ENCODE measurements around the gene SEPSECS.

Gene SEPSECS

DNA sequence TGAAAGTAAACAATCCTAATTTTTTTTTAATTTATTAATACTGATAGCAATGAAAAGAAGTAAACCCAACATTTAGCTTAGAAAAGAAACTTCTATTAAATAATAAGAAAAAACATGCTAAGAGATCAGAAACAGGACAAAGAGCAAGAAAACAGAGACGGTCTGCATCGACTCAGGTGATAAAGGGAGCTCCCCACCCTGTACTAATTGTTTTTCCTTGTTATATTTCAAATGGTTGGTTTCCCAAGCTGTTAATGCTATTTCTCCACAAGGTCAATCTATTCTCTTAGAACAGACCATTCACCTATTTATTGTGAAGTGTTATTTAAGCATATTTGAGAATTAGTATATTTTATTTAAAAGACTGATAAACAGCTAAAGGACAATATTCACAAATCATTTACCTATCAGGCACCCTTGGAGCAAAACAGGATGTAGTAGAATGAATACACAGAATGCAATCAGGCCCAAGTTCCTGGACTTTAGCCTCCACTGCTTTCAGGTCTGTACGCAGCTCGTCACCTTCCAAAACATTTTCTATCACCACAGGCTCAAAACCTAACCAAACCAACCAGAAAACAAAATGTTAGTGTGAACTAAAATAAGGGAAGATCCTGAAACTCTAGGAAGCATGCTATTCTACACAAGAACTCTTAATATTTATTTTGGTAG is 5.5 kb downstream of the SEPSECS start:
- no peak for DNase-seq

DNA sequence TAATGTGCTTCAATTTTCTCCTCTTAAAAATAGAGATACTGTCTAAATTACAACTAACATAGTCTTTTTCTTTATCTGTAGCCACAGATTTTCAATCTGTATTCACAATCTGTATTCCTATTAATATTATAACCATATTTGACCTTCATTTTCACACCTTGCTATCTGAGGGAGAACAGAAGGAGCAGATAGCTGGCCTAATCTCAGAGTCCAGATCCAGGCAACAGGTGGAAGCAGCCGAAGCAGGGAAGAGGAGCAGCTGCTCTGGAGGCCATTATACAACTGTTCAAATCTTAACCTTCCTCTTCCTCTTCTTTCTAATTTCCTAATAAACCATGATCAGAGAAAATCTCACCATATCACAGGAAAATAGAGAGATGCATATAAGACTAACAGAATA is 14.2 kb downstream of the SEPSECS start:
- no peak for DNase-seq

DNA sequence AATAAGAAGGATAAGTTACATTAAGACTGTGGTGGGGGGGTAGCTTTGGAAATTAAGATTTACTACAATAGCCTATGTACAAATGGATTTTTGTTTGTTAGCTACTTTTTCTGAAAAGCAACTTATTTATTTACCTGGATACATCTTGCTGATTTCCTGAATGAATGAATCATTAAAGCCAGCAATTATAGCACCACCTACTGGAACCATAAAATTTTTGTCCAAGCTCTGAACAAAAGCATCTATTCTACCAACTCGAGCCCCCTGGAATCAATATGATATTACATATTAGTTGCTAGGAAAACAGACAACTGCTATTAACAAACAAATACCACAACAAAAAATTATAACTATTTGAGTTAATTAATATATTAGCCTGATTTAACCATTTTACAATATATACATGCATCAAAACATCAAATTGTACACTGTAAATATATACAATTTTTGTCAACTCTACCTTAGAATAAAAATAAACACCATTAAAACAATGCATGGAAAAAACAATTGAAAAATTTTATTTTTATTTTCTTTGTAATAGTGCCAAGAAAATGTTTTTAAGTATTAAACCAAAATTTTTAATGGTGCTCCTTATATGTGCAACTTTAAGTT is 15.3 kb downstream of the SEPSECS start:
- DNase-seq = no peak

DNA sequence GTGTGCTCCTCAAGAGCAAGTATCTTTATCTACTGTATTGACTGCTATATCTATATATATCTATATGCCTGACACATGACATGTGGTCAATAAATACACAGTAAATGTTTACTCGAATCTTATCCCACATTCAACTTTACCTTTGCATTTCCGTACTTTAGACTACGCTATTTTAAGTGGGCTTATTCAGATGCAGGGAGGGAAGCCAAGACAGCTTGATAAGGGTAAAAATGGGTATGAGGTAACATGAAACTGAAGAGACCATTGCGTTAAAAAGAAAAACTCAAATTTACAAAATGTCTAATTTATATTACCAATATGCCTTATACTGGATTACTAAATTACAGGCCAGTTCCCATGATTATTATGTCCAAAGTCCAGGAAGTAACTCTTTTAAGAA is 17.8 kb downstream of the SEPSECS start:
- no peak for DNase-seq

DNA sequence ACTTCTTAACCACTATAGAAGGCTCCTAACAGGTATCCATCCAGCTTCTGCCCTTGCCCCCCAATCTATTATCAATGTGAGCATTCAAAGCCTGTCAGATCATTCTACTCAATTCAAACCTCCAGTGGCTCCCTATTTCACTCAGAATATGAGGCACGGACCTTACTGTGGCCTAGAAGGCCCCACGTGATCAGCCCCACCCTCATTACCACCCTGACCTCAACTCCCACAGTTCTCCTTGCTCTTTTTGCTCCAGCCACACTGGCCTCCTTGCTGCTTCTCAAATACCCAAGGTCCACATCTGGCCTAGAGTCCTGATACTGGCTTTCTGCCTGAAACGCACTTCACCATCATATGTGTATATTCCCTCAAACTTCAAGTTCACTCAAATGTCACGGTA is 18.7 kb downstream of the SEPSECS start:
- DNase-seq = no peak

DNA sequence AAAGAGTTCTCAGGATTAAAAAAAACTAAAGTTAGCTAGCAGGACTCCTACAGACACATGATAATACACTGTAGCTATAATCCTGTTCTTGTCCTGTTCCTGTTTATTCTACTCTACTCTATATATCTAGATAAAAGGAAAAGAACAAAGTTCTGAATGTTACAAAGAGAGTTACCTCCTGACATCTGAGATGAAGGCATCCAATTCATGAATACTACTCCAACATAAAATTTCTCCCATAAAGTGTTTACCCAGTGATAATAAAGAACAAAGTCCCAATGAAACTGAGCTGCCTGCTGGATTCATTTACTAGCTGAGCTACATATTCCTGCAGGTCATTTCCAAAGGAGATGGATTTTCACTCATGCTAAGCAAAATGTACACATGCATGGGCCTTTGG is 27.1 kb downstream of the SEPSECS start:
- no peak for DNase-seq

- DNase-seq = no peak
These were observed 28.3 kb downstream of the SEPSECS start for GRCh38 chr4:25131926-25132325.

DNA sequence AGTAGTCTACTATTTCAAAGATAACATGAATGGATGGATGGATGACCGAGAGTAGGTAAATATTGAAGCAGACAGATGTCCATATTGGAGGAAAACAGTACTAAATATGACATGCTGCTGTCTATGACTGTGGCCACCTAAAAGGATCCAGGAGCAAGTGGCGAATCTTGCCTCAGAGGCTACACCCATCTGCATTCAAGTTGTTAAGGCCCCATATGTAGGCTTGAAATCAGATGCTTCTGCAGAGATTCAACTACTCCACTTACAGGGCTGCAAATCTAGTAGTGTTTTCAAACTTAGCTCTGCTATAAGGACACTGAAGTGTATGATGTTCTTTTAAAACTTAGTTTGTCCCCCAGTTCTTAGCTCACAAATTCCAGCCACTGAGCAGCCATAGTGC is 28.9 kb downstream of the SEPSECS start:
- no peak for DNase-seq

GRCh38 chr4:25129917-25130316 is 30.3 kb downstream of the SEPSECS start:
- DNase-seq = no peak

GRCh38 chr4:25128671-25129070 is 31.6 kb downstream of the SEPSECS start:
- DNase-seq = no peak

DNA sequence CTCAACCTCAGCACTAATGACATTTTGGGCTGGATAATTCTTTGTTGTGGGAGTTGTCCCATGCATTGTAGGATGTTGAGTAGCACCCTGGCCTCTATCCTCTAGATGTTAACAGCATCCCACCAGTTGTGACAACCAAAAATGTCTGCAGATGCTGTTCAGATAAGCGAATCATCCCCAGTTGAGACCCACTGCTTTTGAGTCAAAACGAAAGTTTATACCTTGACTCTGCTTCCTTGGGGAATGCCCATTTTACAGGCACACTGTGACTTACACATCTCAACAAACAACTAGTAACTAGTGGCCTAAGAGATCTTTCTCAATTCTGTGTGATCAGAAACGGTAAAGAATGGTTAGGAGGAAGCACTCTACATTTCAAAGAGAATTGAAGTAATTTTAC is 37.0 kb downstream of the SEPSECS start:
- no peak for DNase-seq

DNA sequence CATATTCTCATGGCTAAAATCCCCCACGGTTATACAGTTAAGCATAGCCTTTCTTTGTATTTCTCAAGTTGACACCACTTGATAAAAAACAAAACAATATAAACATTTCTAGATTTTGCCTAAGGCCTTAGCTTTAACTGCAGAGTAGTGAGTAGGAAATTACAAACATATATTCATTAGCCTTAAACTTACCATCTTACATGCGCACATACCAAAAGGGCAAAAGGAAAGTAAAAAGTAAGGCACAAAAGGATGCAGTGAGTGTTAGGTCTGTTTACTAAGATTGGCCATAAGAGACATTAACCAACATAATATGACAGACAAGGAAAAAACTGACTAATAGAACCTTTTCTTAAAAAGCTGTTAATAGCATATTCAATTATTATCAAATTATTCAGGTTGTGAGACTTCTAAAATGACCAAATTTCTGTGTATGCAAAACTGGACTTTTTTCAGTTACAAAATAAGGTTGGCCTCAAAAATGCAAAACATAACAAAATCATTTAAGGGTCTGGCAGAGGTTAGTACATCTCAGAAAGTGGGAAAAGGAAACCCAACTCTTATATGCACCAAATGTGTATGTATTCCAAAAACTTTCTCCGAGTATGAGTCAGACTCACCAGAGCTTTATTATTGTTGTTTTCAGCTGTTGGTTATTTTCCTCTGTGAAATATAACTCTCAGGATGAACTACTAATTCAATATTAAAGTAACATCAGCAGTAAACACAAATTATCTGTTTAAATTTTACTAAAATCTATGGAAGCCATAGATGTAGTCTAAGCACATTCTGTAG is 39.9 kb downstream of the SEPSECS start:
- no peak for DNase-seq

DNA sequence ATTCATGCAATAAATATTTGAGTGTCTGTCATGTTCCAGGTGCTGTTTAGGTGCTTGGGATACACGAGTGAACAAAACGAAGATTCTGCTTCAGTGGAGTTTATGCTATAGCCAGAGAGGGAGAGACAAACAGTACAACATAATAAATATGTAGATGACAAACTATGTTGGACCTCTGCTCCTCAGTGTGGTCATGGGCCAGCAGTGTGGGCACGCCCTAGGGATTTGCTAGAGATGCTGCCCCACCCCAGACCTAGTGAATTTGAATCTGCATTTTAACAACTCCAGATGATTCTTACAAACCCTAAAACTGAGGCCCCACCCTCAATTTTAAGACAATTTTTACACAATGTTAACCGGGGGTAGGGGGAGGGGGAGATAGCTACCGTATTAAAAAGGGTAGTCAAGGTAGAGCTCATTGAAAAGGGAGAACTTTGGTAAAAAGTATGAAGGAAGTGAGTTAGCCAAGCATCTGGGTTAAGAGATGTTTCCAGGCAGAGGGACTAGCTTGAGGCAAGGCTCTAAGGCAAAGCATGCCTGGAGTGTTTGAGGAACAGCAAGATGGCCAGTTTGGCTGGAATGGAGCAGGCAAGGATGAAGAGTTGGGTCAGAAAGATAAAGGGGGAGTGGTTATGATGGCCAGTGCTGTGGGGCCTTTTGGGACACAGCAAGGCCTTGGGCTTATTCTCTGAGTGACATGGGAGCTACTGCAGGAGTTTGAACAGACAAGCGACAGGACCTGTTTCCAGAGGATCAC is 42.4 kb downstream of the SEPSECS start:
- DNase-seq = no peak

DNA sequence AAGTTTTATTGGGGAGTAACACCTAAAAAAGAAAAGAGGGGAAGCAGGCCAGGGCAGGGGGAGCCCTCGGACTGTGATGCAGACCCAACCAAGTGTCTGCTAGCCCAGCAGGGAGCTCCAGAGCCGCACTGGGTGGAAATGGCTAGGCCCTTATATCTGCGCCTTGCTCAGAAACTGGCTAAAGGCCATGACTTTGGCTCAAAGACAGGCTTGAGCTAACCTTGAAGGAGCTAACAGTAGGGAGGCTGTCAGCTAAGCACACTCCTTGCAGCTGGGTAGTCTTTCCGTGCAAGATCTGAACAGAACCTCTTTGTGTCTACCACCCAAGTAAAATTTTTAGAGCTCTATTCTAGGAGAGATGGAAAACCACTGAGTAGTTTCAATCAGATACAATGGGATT is 43.0 kb downstream of the SEPSECS start:
- no peak for DNase-seq

DNA sequence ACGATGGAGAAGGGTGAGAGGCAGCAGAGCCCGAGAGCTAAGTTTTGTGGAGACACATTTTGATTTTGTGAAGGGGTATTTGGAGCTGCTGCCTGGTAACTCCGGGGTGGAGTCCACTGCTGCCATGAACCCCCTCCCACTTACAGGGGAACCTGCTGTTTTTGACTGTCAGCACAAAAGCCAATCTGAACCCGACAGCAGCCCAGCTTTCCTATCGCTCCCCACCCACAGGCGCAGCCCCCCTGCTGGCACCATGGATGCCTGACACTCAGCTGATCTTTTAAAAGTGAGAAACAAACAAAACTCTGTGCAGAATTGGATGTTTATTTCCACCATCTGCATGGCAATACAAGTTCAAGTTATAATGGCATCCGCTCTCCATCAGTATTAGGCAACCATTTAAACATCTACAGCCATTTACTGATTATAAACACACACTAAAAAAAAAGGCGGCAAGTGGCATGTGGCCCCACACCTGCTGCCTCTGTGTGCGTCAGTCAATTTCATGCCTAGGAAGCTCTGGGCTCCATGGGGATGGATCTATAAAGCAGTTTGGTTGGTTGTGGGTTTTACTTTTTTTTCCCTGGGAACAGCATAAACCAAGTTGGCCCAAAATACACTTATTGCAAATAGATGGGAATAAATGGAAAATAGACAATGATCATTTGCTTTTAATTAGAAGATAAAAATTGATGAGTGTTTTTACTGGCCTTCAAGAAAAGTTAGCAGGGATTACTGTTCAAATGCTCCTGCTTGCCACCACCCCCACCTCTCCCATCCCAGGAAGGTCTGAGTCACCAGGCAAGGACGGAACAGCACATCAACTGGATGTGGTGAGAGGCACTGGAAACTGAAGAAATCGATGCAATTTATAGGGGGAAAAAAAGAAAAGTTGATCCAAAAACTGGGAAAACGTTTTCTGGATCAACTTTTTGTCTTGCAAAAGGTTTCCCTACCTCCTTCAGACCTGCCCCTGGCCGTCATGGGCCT is 46.0 kb downstream of the SEPSECS start:
- no peak for DNase-seq

- no peak for DNase-seq
These were observed 47.3 kb downstream of the SEPSECS start for GRCh38 chr4:25112995-25113380.

GRCh38 chr4:25112366-25112994 is 47.8 kb downstream of the SEPSECS start:
- DNase-seq = no peak

DNA sequence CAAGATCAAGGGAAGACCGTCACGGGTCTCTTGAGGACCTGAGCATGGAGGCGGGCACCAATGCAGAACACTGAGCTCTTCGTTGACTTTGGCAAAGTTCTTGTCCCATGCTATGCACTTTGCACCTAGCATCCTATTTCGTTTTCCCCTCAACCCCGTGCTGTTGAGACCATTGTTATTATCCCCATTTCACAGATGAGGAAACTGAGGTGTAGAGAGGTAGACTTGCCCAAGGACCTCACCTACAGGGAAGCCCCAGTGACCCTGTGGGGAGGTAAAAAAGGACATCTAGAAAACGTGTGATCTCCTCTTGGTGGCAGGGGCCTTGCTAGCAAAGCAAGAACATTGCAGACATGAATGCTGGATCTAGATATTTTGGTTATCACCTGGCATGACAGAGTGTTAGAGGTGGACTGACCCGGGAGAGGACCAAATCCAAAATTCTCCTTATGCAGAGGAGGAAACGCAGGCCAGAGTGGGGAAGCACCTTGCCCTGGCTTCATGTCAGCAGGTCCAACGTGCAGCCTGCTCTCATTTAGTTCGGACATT is 48.5 kb downstream of the SEPSECS start:
- DNase-seq = no peak

GRCh38 chr4:25110527-25111329 is 49.5 kb downstream of the SEPSECS start:
- no peak for DNase-seq

DNA sequence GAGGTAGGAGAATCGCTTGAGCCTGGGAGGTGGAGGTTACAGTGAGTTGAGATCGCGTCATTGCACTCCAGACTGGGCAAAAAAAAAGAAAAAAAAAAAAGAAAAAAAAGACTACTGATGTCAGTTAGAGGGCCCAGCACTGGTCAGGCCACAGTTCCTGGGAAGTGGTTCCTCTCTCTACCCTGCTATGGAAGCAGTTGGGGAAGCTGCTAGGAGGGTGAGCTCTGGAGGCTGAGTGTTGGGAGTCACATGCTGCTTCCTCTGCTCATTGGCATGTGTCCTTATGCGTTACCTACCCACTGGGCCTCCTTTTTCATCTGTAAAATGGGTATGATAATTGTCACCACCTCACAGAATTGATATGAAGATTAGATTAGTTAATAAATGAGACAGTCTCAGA is 50.7 kb downstream of the SEPSECS start:
- DNase-seq = no peak

- DNase-seq = no peak
These were observed 51.7 kb downstream of the SEPSECS start for GRCh38 chr4:25108556-25108955.
